ENCODE data around the gene USPL1. TPM values are rescaled to one million over a fixed set of nuclear protein-coding genes. Genes with fewer than 3 reads are reported as not detected.
"Not testable (repeated sequence)": the region's sequence is repeated elsewhere in the genome, so short reads cannot be mapped to it uniquely, and the experiment has no call there.

The USPL1 gene
- total and polyA plus RNA-seq, 4 donors = 8.5 to 31.9 (median 11.5) TPM

GRCh38 chr13:30634838-30635237 lies 17.1 kb downstream of the USPL1 start:
- Histone ChIP-seq H3K4me1 (ENCODE audit: control insufficient read depth in 5 of 5, insufficient read depth in 5 of 5, low read length in 5 of 5) (peaks cover 0 to 5% (median 0%) of the 10 kb centered on the region in 5 donors), H3K27me3 (ENCODE audit: control insufficient read depth in 3 of 3, insufficient read depth in 3 of 3, low read length in 2 of 3) (no peaks in the 10 kb centered on the region), H3K9ac (ENCODE audit: insufficient read depth in 1 of 2, low read length in 2 of 2) (no peak overlapping the region), H3K4me3 (no peak overlapping the region), H3K9me3 (ENCODE audit: control insufficient read depth in 4 of 4, insufficient read depth in 3 of 4, low read length in 3 of 4) (peaks cover 0 to 2% (median 0%) of the 10 kb centered on the region in 4 donors), H3K36me3 (ENCODE audit: control insufficient read depth in 4 of 4, insufficient read depth in 4 of 4, low read length in 4 of 4) (peaks cover 13 to 30% (median 23%) of the 10 kb centered on the region in 4 donors), H3K27ac (ENCODE audit: low read depth in 1 of 2, low read length in 1 of 2) (no peak overlapping the region)
- TF ChIP-seq, protein P1, sequence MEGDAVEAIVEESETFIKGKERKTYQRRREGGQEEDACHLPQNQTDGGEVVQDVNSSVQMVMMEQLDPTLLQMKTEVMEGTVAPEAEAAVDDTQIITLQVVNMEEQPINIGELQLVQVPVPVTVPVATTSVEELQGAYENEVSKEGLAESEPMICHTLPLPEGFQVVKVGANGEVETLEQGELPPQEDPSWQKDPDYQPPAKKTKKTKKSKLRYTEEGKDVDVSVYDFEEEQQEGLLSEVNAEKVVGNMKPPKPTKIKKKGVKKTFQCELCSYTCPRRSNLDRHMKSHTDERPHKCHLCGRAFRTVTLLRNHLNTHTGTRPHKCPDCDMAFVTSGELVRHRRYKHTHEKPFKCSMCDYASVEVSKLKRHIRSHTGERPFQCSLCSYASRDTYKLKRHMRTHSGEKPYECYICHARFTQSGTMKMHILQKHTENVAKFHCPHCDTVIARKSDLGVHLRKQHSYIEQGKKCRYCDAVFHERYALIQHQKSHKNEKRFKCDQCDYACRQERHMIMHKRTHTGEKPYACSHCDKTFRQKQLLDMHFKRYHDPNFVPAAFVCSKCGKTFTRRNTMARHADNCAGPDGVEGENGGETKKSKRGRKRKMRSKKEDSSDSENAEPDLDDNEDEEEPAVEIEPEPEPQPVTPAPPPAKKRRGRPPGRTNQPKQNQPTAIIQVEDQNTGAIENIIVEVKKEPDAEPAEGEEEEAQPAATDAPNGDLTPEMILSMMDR (IDR thresholded peaks at IDR 0.05; ENCODE audit: control extremely low read depth, extremely low read depth) = no peak
- ATAC-seq (ENCODE audit: insufficient read depth, low FRiP score) (no peak), DNase-seq (no peak)
- WGBS, 2 donors = 89 to 92% methylated on average over 3 of the region's 3 CpGs

- peaks cover 0 to 2% (median 0%) of the 10 kb centered on the region in 4 donors for H3K9me3 ChIP-seq (ENCODE audit: control insufficient read depth in 4 of 4, insufficient read depth in 3 of 4, low read length in 3 of 4)
- no peak overlapping the region for H3K4me3 ChIP-seq
- no peak for ATAC-seq (ENCODE audit: insufficient read depth, low FRiP score)
- no peak for DNase-seq
- TF ChIP-seq, protein P1 (IDR thresholded peaks at IDR 0.05; ENCODE audit: control extremely low read depth, extremely low read depth) = no peak
- H3K4me1 ChIP-seq (ENCODE audit: control insufficient read depth in 5 of 5, insufficient read depth in 5 of 5, low read length in 5 of 5) = peaks cover 0 to 3% (median 0%) of the 10 kb centered on the region in 5 donors
- H3K27me3 ChIP-seq (ENCODE audit: control insufficient read depth in 3 of 3, insufficient read depth in 3 of 3, low read length in 2 of 3) = no peaks in the 10 kb centered on the region
- WGBS, 2 donors = 84 to 88% methylated on average over 4 of the region's 4 CpGs
- peaks cover 15 to 33% (median 20%) of the 10 kb centered on the region in 4 donors for H3K36me3 ChIP-seq (ENCODE audit: control insufficient read depth in 4 of 4, insufficient read depth in 4 of 4, low read length in 4 of 4)
- H3K9ac ChIP-seq (ENCODE audit: insufficient read depth in 1 of 2, low read length in 2 of 2) = no peak overlapping the region
- no peak overlapping the region for H3K27ac ChIP-seq (ENCODE audit: low read depth in 1 of 2, low read length in 1 of 2)
Measured at GRCh38 chr13:30638301-30638700, 20.6 kb downstream of the USPL1 start.

- H3K4me1 ChIP-seq (ENCODE audit: control insufficient read depth in 5 of 5, insufficient read depth in 5 of 5, low read length in 5 of 5) = peaks cover 0 to 3% (median 0%) of the 10 kb centered on the region in 5 donors
- TF ChIP-seq, protein P1 (IDR thresholded peaks at IDR 0.05; ENCODE audit: control extremely low read depth, extremely low read depth) = no peak
- no peak overlapping the region for H3K9ac ChIP-seq (ENCODE audit: insufficient read depth in 1 of 2, low read length in 2 of 2)
- no peak for DNase-seq
- H3K9me3 ChIP-seq (ENCODE audit: control insufficient read depth in 4 of 4, insufficient read depth in 3 of 4, low read length in 3 of 4) = no peaks in the 10 kb centered on the region
- peaks cover 12 to 27% (median 21%) of the 10 kb centered on the region in 4 donors for H3K36me3 ChIP-seq (ENCODE audit: control insufficient read depth in 4 of 4, insufficient read depth in 4 of 4, low read length in 4 of 4)
- no peak for ATAC-seq (ENCODE audit: insufficient read depth, low FRiP score)
- WGBS, 2 donors = 98% methylated on average over 4 of the region's 4 CpGs
- H3K27me3 ChIP-seq (ENCODE audit: control insufficient read depth in 3 of 3, insufficient read depth in 3 of 3, low read length in 2 of 3) = no peaks in the 10 kb centered on the region
- no peak overlapping the region for H3K27ac ChIP-seq (ENCODE audit: low read depth in 1 of 2, low read length in 1 of 2)
- no peak overlapping the region for H3K4me3 ChIP-seq
Measured at GRCh38 chr13:30639671-30640070, 22.0 kb downstream of the USPL1 start.

- not testable (repeated sequence) for H3K27me3 ChIP-seq (ENCODE audit: control insufficient read depth in 3 of 3, insufficient read depth in 3 of 3, low read length in 2 of 3); H3K9ac ChIP-seq (ENCODE audit: insufficient read depth in 1 of 2, low read length in 2 of 2); H3K4me1 ChIP-seq (ENCODE audit: control insufficient read depth in 5 of 5, insufficient read depth in 5 of 5, low read length in 5 of 5); H3K27ac ChIP-seq (ENCODE audit: low read depth in 1 of 2, low read length in 1 of 2); H3K9me3 ChIP-seq (ENCODE audit: control insufficient read depth in 4 of 4, insufficient read depth in 3 of 4, low read length in 3 of 4); DNase-seq; ATAC-seq (ENCODE audit: insufficient read depth, low FRiP score); H3K4me3 ChIP-seq
- 93 to 94% methylated on average over 1 of the region's 1 CpG for WGBS, 2 donors
- H3K36me3 ChIP-seq (ENCODE audit: control insufficient read depth in 4 of 4, insufficient read depth in 4 of 4, low read length in 4 of 4) = peaks cover 12 to 25% (median 22%) of the 10 kb centered on the region in 4 donors
Measured at GRCh38 chr13:30641173-30641572, 23.5 kb downstream of the USPL1 start.

Data from lung (tissue), 12 donors.